GM21529 (cell line): ENCODE measurements around the gene TBX10.
A peak's percentile ranks its signal among the peaks of the same experiment; 100 is the strongest.
"Not testable (repeated sequence)": the region's sequence is repeated elsewhere in the genome, so short reads cannot be mapped to it uniquely, and the experiment has no call there.

Experiments
- ATAC-seq: cut with Tn5 transposase; IDR thresholded peaks from one replicate; pipeline ENCODE4 v1.9.1; 2021; ENCODE audit not compliant: unreplicated experiment

TBX10 gene

DNA sequence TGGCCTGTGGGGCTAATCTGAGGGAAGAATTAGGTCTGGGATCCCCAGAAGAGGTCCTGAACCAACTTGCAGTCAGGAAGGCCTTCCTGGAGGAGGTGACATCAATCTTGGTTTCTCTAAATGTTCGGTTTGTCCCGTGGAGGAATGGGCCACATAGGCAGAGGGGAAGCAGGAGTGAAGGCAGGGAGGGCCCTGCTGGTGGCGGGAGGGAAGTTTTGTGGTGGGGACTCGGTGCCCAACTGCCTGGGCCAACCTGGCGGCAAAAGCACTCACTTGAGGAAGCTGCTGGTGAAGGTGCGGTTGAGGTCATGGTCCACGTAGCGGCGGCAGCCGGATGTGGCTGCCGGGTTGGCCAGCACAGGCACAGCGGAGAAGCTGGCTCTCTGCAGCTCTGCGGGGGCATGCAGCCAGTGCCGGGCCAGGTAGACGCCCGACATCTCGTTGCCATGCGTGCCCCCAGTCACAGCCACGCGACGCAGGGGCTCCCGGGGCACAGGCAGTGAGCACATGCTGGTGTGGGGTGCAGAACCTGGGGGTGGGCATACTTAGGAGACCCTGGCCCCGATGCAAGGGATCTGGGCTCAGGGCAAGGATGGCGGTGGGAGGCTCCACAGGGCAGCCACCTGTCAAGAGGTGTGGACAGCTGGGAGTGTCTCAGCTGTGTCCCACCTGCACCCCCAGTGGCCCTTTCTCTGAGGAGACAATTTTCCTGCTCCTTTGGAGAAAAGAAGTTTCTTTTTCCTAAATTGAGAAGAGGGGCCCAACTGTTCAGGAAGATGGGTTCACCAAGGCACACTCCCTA is 7.2 kb upstream of the TBX10 start:
- peak; percentile 30 for ATAC-seq

DNA sequence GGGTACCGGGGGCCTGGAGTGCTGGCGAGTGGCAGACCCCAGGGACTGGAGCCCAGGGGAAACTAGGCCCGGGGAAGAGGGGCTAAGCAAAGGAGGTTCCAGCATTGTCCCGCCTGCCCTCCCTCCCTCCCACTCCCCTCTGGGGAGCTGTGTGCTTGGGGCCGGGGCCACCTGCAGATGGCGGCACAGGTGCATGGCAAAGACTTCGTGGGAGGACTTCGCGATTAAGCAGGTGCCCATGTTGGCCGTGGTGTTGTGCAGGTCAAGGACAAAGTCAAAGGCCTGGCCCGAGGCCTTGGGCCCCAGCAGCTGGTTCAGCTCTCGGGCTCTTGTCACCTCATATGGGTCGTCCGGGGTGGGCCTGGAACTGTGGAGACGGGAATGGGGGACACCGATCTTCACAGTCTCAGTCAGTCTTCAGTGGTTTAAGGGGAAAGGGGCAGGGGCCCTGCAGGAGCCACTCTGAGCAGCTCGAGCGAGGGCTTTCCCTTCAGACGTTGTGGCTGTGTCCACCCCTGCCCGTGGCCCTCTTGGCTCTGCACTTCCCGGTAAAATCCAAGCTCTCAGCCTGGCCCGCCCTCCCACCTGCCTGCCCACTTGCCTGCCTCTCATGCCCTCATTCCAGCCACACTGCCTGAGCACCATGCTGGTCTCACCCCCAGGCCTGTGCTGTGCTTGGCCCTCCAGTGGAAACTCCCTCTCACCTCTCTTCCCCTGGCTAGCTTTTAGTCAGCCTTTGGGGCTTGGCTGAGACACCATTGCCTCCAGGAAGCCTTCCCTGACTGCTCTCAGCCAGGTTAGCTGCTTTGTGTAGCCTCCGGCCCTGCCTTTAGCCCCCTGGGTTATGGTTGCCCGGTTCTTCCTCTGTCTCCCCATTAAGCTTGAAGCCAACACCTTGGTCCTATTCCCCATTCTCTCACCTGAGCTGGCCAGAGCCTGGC is 6.2 kb upstream of the TBX10 start:
- no peak for ATAC-seq

DNA sequence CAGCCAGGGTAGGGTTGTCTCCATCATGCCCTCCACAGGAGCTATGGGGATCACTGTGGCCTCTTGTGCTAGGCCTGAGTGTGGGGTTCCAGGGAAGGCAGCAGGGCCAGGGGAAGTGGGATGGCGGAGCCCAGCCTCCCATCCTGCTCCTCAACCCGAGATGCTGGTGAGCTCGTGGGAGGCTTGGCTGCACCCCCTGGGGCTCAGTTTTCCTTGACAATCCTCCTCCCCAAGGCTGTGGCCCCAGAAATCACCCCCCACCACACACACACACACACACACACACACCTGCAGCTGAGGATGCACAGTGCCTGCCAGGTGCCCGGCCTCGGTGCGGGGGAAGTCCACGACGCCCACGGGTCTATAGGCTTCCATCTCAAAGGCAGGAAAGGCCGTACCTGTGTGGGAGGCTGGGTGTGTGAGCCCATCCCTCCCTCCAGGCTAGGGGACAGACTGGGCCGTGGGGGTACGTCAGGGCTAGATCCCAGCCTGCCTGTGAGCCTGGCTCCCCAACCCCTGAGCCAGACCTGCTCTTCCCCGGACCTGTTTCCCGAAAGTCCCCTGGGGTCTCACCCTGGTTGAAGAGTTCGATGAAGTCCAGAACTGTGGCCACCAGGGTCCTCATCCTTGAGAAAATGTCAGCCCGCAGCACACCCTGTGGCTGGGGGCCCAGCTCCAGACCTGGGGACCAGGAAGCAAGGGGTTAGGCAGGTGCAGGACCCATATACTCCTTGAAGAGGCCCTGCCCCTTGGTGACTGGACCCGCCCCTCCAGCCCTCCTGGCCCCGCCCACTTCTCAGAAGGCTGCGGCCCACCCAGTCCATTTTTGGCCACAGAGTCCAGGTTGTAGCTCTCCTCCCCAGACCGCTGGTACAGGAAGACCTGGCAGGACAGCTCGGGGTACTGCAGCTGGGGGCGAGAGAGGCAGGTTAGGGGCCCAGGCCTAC is 5.2 kb upstream of the TBX10 start:
- no peak for ATAC-seq

DNA sequence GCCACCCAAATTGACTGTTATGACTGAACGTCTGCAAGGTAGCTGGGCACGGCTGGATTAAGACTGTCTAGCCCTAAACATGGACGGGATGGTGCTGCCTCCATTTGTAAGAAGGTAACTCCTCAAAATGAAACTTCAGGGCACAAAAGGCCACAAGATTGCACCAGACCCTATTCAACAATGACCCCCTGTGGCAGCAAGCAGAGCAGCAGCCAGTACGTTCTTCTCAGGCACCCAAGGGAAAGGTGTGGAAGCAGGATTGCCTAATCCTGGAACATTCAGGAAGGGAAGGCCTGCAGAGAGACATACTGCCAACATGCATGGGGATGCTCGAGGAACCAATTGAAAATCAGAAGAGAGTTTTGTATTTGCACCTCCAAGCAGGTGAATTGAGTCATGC is 4.5 kb upstream of the TBX10 start:
- ATAC-seq, result no peak

DNA sequence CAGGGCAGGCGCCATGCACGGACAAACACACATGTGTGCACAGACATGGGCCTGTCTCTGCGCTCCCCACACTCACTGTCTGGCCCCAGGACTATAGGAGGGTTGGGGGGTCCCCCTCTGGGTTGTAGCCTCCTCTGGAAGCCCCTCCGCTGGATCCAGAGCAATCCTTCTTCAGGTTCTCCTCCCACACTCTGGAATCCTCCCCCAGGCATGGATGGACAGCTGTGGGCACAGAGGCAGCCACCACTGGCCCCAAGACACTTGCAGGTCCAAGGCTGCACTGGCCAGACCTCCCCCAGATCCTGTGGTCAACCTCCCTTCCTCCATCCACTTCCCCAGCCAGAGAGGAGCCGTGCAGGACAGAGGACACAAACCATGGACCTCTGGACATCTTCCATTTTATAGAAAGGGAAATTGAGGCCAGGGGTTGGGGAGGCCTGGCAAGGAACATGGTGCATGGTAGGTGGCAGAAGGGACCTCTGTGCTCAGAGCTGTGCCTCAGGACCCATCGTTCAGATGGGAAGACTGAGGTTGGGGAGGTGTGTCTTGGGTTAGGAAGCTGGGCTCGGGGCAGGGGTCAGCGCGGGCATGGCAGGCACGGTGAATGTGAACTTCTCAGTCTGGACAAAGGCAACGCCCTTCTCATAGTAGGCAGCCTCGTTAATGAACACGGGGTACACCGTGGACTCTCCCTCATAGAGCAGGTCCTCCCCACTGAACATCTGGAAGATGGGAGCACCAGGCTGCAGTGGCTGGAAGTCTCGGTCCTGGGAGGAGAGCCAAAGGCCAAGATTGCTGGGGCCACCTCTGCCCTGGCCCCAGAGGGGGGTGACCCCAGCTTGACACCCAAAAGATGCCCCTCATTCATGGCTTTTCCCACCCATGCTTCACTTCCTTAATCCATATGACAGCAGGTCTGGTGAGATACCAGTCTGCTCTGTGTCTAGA is 2.9 kb upstream of the TBX10 start:
- ATAC-seq, result no peak

DNA sequence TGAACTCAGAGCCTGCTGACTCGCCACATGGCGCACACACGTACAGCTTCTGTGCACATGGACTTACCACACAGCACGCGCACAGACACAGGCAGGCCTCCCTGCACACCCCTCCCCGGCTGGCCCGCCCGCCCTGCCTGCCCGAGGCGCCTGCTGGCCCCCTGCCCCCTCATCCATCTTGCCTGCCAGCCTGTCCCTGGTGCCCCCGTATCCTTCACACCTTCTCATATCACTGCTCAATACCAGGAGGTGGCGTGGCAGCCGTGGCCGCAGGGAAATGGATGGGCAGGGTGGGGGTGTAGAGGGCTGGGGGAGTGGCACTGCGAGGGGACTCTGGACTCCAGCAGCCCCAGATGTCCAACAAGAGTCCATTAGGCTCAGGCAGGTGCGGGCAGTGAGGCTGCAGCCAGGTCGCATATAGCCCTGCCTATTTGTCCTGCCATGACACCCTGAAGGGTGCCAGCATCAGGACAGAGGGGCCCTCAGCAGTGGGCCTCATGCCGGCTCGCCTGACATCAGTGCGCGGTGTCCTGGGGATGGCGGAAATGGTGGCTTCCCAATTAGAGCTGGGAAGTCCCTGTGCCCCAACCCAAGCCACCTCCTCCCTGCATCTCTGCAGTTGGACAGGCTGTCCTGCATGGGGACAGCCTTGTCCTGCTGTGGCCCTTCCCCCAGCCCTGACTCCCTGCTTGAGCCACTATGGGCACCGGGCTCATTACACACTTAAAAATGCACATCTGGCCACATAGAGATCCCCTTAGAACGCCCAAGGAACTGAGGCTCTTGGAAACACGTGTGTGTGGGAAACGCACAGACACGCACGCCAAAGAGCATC is 2.0 kb upstream of the TBX10 start:
- no peak for ATAC-seq

DNA sequence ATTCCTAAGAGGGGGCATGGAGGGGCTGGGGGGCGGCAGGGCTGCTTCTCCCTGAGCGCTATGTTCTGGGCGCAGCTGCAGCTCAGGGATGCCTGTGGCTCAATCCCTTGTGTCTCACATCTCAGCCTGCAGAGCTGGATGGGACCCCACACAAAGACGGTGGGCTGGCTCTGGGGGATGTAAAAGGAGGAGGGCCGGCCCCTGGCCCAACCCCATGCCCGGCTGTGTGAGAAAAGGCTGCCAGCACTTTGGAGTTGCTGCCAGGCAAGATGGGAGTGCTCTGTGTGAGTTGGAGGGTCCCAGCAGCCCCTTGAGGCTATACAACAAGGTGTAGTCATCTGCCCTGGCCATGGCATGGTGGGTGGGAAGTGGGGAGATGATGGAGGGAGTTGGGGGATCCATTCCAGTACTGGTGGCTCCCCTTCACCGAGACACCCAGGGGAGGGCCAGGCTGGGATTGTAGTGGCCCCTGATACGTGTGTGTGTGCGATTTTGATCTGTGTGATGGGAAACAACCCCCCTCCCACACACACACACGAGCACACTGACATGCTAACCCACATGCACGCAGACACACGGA is 1.3 kb upstream of the TBX10 start:
- ATAC-seq, result no peak

DNA sequence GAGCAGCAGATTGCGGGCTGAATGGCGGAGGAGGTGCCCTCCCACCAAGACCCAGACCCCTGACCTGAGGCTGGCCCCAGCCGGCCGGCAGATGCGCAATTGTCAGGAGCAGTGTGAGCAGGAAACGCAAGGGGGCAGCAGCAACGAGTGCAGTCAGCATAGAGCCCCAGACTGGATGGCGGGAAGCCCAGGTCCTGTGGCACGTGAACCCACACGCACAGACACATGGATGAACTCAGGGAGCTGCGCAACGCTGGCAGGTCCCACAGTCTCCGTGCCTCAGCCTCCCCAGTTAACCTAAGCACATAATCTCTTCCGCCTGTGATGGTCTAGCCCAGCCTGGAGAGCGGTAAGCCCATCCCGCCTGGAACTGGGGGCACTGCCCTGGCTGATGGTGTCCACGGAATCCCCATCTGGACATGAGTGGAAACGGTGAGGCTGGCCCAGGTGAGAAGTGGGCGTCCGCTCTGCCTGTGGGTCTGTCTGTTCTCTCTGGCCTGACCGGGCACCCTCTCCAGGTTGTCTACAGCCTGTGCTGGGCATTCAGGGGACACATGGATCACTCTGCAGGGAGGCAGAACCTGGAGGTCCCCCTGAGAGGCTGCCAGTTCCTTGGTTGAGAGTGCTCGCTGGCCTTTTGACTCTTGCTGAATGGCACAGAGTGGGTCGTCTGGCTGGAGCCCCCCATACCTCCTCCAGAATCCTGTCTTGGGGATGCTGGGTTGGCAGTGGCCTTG is 626 bp upstream of the TBX10 start:
- ATAC-seq, result no peak

DNA sequence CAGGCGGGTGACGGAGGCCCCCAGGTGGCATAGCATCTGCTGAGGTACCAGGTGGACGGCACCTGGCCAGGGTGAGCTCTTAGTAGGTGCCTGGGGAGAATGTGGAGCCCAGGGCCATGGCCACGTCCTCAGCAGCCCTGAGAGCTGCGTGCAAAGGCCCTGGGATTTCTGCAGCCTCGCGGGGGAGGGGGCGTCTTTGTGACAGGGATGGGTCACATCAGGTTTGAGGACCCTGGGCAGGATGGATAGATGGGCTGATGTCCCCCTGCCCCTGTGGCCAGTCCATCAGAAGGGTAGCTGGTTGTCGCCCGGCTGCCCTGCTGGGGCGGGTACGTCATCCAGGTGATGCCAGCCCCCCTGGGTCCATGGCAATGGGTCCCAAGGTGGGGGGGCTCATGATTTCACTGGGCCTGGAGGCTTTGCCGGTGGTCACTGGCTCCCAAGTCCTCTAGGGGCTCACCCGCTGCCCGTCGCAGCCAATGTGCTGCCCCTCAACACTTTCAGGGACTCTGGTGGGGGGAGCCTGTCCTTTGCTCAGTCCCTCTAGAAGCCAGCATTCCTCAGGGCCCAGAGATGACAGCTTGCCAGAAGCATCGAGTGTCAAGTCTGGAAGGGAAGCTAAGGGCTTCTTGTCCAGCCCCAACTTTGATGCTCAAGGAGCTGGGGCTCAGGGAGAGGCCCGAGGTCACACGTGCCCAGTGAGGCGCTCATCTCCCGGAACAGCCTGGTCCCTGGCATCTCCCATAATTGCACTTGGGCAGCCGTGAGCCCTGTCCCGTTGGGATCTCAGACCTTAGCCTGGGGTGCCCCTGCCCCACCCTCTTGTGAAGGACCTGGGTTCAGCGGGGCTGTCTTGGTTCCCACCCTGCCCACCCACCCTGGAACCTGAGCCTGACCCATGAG is 777 bp downstream of the TBX10 start:
- ATAC-seq, result no peak

DNA sequence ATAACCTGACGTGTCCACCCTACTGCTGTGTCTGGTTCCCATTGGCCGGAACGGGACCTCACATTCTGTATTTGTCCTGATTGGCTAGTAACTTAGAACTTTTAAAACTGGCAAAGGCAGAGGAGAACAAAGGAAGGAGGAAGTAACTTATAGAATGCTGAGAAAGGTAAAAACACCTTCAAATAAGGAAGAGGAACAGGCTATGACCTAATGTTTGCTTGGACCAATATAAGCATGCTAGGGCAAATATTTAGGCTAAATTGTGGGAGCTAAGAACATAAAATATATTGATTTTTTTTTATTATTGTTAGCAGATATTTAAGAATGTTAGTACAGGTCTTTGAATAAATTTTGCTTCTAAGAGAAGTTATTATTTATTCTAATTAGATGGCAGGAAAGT is 2.1 kb downstream of the TBX10 start:
- ATAC-seq, result not testable (repeated sequence)

DNA sequence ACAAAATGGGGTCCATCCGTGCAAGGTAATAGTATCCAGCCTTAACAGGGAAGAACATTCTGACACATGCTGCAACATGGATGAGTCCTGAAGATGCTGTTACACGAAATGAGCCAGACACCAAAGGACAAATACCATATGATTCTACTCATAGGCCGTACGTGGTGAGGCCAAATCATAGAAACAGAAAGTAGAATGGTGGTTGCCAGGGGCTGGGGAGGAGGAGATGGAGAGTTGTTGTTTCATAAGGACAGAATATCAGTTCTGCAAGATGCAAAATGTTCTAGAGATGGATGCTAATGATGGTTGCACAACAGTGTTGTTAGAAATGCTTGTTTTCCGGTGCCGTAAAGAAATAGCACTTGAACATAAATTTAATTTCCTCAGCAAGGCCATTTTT is 2.6 kb downstream of the TBX10 start:
- no peak for ATAC-seq

DNA sequence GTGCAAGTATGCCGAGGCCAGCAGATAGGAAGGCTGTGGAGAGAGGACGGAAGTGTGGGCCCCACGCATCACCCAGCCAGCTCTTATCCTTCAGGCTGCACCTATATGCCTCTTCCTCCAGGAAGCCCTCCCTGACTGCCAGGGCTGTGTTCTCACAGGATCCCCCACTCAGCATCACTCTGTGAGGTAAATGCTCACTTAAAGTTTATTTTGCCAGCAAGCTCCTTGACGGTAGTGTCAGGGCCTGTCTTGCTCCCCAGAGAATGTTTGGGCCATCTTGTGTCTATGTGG is 4.4 kb downstream of the TBX10 start:
- ATAC-seq, result no peak

DNA sequence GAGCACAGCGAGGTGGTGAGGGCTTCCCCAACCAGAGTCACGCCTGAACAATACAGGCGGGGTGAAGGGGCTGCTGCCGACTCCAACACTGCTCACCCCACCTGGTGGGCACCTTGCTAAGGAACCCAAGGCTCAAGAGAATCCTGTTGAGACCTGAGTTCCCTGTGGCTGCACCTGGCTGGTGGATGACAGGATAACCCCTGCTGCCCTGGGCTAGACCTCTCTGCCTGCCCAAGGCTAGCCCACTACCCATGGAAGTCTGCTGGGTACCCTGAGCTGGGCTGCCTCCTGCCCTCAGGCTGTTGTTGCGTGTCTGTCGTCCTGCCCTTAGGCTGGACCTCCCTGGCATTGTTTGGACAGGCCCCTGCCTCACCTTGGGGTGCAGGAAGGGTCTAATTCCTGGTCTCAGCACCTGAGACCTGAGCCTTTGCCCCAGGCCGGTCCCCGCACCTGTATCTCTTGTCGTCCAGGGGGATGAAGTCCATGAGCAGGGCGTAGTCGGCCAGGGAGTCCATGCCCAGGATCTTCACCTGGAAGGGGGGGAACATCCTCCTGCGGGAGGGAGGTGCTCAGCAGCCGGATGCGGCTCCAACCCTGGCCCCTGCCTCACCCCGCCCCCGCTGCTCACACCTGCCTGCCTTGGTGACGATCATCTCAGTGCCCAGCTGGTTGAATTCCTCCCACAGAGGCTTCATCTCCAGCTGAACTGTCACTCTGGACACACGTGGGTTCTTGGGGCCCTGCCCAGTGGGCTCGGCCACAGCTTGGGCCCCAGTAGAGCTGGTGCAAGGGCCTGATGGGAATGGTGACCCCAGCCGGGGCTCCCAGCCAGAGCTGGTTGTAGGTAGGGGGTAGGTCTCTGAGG is 5.0 kb downstream of the TBX10 start:
- ATAC-seq, result no peak

DNA sequence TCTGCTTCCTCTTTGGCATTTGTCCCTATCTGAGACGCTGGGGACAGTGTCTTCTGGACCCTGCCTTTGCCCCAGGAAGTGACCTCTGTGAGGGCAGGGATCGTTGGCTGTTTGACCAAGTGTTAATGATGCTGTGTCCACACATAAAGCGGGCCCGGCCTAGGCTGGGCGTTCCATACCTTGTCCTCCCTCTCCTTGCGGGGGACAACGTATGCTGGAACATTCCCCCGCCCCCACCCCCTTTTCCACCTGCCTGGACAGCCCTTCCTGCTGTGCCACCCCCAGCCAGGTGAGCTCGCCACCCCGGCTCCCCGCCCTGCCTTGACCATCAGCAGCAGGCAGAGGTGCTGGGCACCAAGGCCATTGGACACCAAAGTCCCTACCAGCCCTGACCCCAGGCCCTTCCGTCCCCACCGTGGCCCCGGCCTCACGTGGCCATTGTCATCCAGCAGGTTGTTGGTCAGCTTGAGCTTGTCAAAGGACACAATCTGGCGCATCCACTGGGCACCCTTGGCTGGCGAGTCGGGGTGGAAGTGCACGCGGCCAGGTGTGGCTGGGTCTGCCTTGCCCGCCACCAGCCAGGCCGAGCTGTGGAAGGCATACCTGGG is 5.7 kb downstream of the TBX10 start:
- no peak for ATAC-seq

DNA sequence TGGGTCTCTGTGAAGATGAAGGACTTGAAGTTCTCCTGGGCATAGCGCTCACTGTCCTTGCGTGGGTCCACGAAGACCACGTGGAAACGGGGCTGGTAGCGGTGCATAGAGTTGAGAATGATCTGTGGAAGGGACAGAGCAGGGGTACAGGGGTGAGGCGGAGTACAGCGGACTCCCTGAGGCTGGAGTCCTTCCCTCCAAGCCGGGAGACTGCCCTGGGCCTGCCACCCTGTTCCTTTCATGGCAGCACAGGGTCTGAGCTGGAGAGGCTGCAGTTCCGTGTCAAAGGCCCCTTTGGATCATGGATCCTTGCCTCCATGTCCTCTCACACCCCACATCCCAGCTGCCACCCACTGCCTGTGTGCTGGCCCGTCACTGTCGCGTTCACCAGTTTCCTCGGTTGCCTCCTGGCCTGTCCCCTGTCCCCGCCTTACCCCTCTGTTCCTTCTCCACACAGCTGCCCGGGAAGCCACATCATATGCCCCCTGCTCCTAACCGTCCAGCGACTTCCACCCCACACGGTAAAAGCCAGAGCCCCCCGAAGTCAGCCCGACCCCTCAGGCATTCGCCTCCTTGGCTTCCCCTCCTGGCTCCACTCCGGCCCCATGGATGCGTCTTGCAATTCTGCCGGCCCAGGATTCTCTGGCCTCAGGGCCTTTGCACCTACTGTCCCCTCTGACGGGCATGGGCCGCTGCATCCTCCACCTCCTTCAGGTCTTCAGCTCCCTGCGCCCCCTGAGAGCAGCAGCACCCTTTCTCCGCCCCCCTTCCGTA is 6.4 kb downstream of the TBX10 start:
- ATAC-seq, result no peak
